Stimulated activated CD4-positive, alpha-beta T cell treated with anti-CD3 and anti-CD28 coated beads, TNF-alpha, amount 100 ng/mL, for 24 hours (primary cell): ENCODE results near the gene KCND2.
"Not testable (repeated sequence)": the region's sequence is repeated elsewhere in the genome, so short reads cannot be mapped to it uniquely, and the experiment has no call there.

ENCODE experiments used
- DNase-seq, 3 experiments: peaks; one replicate each; pipeline ENCODE4 v3.0.0-alpha.2; 2020; ENCODE audit warnings: low read depth in 3 of 3

The KCND2 gene

GRCh38 chr7:120587243-120587642 is 314.3 kb downstream of the KCND2 start:
- DNase-seq = no peak

- no peak for DNase-seq
Measured at GRCh38 chr7:120588416-120588815, 315.4 kb downstream of the KCND2 start.

- DNase-seq = no peak
Measured at GRCh38 chr7:120588862-120589261, 315.9 kb downstream of the KCND2 start.

GRCh38 chr7:120600607-120601006 is 327.6 kb downstream of the KCND2 start:
- DNase-seq = no peak

DNA sequence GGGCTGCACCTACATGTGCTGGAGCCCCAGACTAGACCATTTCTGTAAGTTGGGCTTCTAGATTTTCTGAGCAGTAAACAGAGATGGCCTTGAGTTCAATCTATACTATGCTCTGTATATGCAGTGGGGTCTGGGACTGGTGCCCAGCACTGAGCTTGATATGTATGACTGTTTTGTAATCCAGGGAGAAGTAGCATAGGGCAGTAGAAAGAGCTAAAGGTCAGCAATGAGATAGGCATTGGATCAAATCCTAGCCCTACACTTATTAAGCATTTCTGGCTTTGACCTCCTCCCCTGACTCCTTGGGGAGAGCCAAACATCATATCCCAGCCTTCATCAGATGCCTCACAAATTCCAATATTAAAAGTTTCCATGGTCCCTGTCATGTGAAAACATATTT is 330.4 kb downstream of the KCND2 start:
- no peak for DNase-seq

DNA sequence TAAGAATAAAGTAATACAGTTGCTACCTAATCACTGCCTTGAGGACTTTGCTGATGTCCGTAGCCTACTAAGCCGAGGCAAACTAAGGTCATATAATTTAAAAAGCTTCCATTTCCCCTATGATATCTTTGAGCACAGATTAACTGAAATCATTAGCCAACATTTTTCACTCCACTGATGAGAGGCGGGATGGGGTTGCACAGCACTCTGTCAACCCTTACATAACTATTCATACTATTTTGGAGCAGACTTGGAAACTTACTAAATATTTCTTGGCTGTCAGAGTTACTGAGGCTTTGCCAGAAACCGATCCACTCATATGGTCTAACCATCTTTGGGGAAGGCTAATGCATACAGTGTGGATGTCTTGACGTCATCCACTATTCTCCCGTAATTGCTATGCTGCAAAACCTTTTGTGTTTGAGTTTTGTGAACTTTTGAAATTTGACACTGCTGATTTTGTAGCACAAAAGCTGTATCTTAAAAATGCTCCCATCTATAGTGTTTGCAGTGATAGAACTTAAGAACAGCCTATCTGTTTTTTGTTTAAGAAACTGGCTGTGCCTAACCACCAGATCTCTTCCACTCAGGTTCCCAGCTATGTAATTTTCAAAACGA is 336.3 kb downstream of the KCND2 start:
- no peak for DNase-seq

DNA sequence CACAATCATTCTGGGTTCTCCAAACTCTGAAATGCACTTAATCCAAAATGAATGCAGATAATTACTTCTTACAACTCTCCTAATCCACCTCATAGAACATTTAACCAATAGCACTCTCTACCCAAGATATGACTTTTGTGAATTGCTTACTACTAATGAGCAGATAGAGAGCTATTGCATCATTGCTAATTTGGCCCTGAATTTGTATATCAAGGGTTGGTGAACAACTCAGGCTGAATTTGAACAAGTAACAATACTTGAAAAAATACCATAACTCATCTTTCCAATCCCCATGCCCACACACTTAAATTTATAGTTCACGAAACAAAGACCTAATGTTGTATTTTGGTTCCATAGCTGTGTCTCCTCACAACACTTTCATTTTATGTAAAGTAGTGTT is 339.0 kb downstream of the KCND2 start:
- DNase-seq = no peak

DNA sequence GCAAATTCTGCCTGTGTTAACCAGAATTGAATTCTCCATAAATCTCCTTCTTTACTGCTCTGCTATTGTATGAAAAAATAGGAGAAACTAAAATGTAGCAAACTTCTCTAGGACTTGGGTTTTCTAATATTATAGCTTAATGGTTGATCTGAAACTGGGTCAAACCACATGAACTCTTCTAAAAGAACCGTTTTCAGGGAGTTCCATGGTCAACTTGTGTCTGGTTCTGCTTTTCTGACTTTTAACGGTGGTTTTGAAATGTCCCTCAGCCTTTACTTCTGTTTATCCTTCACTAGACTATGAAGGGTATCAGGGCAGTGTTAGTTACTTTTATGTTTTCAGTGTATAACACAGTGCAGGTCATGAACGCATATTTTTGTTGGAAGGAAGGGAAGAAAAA is 342.7 kb downstream of the KCND2 start:
- DNase-seq = no peak

DNA sequence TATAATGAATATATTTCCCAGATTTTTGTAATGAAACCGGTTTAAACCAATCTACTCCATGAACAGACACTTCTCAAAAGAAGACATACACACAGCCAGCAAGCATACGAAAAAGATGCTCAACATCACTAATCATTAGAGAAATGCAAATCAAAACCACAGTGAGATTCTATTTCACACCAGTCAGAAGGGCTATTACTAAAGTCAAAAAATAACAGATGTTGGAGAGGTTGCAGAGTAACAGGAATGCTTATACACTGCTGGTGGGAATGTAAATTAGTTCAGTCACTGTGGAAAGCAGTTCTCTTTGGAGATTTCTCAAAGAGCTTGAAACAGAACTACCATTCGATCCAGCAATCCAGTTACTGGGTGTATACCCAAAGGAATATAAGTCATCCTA is 344.3 kb downstream of the KCND2 start:
- DNase-seq = no peak

- no peak for DNase-seq
Measured at GRCh38 chr7:120628251-120628650, 355.3 kb downstream of the KCND2 start.

DNA sequence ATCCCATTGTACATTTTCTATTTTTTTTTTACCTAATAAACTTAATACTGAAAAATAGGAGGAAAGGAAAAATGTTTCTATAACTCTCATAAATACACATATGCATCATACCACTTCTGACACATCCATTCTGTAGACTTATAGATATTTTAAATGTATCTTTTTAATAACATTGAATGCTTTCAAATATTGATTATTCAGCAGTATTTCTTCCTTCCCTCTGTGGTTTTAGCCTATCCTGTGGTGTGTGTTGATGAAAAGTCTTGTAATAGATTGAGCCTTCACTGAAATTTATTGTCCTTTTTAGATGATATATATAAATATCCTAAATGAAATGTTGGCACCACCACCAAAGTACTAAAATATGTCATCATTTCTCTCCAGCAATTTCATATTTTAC is 366.9 kb downstream of the KCND2 start:
- DNase-seq = no peak

- no peak for DNase-seq
Measured at GRCh38 chr7:120645966-120646365, 373.0 kb downstream of the KCND2 start.

GRCh38 chr7:120654241-120654640 is 381.3 kb downstream of the KCND2 start:
- DNase-seq = no peak

DNA sequence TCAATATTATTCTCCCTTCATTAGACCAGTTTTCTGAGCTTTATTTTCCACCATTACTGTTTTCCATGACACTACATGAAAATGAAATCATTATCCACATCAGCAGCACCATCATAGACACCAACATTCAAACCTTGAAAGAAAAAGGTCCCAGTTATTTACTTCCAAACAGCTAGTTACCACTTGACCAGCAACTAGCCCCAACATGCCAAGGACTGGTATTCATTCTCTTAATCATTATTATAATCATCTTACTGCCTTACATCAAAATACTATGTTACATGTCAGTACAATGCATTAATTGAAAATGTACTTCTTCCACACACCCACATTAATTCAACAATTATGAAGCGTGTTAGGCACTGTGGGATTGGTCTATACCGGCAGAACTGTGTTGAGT is 385.5 kb downstream of the KCND2 start:
- no peak for DNase-seq

DNA sequence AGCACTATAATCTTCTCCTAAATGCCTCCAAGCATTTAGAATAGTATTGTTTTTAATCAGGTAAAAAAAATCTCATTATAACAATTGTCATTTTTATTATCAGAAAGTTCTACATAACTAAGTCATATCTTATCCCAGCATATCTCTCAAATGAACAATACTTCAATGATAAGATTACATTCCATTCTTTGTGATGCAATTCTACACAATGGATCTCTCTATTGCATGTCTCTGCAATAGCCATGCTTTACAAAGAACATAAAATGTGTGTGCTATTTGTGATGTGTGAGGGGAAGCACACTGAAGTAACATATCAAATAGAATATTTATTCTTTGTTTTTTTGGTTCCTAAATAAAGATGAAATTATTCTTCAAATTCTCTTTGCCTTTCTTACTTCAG is 389.3 kb downstream of the KCND2 start:
- no peak for DNase-seq

- no peak for DNase-seq
Measured at GRCh38 chr7:120665068-120665467, 392.1 kb downstream of the KCND2 start.

DNA sequence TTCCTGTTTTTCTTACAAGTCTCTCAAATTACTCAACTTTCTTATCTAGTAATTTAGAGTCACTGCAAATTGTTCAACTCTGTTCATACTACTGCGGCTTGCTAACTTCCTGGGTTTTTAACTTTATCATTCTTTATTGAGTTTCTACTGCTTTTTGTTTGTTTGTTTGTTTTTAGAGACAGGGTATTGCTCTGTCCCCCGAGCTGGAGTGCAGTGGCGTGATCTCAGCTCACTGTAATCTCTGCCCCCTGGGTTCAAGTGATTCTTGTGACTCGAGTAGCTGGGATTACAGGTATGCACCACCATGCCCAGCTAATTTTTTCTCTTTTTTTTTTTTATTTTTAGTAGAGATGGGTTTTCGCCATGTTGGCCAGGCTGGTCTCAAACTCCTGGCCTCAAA is 402.1 kb downstream of the KCND2 start:
- DNase-seq = no peak

DNA sequence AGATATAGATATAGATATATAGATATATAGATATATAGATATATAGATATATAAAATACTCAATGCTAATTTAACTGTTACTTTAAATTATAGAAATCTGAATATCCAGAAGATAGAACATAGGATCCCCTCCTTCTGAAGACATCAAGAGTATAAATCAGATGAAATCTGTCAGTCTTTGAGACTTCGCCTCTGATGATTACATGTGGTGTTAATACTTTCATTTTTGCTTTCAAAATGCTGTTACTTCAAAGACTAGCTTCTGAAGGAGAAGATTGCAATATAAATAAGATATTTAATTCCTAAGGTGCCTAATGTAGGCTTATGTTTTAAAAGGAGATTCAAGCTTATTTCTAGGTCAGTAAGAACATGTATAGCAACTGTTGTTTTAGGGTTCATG is 404.6 kb downstream of the KCND2 start:
- DNase-seq = no peak

DNA sequence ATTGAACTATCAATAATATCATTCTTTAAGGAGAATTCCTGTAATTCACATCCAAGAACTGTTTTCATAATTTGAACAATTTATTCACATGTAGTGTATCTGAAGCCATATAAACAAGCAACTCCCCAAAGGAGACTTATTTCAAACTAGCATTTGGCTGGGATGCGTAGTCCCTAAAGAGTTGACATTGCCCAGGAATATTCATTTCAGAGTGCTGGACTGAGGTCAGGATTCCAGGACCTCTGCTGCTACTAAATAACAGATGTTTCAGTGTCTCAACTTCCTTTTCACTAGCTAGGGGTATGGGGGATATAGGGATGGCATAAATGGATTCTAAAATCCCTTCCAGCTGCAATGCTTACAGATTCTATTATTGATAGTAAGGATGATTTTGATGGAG is 408.0 kb downstream of the KCND2 start:
- DNase-seq = no peak

- DNase-seq = no peak
Measured at GRCh38 chr7:120684463-120684862, 411.5 kb downstream of the KCND2 start.

DNA sequence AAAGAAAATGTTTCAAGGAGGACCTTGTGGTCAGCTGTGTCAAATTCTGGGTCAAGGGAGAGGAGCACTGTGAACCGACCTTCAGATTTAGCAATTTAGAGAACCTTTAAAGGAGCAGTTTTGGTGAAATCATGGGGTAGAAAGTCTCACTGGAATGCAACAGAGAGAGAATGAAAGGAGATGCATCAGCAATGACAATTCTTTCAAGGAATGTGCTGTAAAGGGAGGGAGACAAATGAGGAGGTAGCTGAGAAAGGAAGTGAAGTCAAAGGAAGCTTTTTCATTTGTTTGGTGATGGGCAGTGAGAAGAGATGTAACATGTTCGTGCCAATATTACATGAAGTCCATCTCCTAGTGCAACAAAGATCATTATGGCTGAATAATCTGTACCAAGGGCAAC is 418.9 kb downstream of the KCND2 start:
- no peak for DNase-seq

GRCh38 chr7:120695848-120696247 is 422.9 kb downstream of the KCND2 start:
- DNase-seq = no peak

DNA sequence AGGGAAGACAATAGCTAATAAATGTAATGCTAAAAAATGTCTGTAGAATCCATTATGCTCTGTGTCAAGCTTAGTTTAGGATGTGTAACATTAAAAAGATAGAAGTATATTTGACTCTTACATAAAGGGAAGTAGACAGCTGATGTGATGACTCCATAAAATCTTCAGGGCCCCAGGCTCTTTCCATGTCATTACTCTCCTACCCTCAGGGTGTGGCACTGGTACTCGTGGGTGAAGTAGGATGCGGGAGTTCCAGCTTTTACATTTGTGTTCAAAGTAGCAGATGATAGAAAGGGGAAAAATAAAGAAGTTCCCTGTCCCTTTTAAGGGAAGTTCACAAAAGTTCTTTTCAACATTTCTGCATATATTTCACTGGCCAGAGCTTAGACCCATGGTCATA is 427.8 kb downstream of the KCND2 start:
- DNase-seq = no peak

DNA sequence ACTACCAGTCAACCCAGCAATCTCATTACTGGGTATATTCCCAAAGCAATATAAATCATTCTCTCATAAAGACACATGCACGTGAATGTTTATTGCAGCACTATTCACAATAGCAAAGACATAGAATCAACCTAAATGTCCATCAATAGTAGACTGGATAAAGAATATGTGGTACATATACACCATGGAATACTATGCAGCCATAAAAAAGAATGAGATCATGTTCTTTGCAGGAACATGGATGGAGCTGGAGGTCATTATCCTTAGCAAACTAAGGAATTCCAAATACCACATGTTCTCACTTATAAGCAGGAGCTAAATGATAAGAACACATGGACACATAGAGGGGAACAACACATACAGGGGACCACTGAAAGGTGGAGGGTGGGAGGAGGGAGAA is 429.4 kb downstream of the KCND2 start:
- DNase-seq = not testable (repeated sequence)
